HCT116 (cell line): ENCODE measurements around the gene MSI2. TPM values are rescaled to one million over a fixed set of nuclear protein-coding genes. Genes with fewer than 3 reads are reported as not detected.

ENCODE experiments used
- ATAC-seq: fragments of 200-7000 bp; cut with Tn5 transposase; 2 replicates; pipeline ENCODE4 v1.9.1; 2020; ENCODE audit warnings: mild to moderate bottlenecking, moderate library complexity
- BruUV-seq: library from RNA; stranded (reverse); fragments of 400-500 nt; replicated peaks from 2 replicates; lab custom pipeline; 2021; lab: Mats Ljungman, UMichigan
- CTCF ChIA-PET: fragments of 300-600 bp; sonication (Branson Sonifier 250); formaldehyde crosslinking; loops from one replicate; lab custom pipeline; 2021; ENCODE audit warnings: antibody characterized with exemption; lab: Charles Lee
- POLR2A ChIA-PET: fragments of 300-600, 350-600 bp; sonication (Branson Sonifier 250); formaldehyde crosslinking; loops from one replicate; lab custom pipeline; 2021; ENCODE audit warnings: antibody characterized with exemption; lab: Charles Lee
- RAD21 ChIA-PET, 2 experiments: fragments of 300-600 bp; sonication (Branson Sonifier 250); formaldehyde crosslinking; loops; one replicate each; lab custom pipeline; 2023; ENCODE audit warnings: low total read pairs in 2 of 2; ENCODE audit not compliant: uncharacterized antibody in 2 of 2, unreplicated experiment in 2 of 2, low non-redundant PET in 1 of 2; lab: Charles Lee
- DNase-seq: peaks from one replicate; pipeline ENCODE4 v3.0.0-alpha.2; 2010; ENCODE audit warnings: low read depth, low spot score
- H2AFZ ChIP-seq: fragments of 200-600 bp; shearing (Covaris generic), sonication (generic); 2 replicates; pipeline ENCODE4 v1.6.1; 2017; ENCODE audit warnings: low read depth, mixed run types, mixed read lengths, antibody characterized with exemption, low read length; ENCODE audit not compliant: poor library complexity, severe bottlenecking
- H3K27ac ChIP-seq: 2 replicates; pipeline ENCODE4 v1.5.1; 2012; ENCODE audit warnings: low read depth, low read length
- H3K27me3 ChIP-seq: fragments of 200-600 bp; sonication (generic); 2 replicates; pipeline ENCODE4 v1.6.1; 2016; ENCODE audit warnings: mixed run types, low read length, mixed read lengths; ENCODE audit not compliant: insufficient read depth
- H3K36me3 ChIP-seq, 2 experiments: fragments of 200-500 bp in 1 of 2; fragments of 200-600 bp in 1 of 2; sonication (Bioruptor generic) in 1 of 2; sonication (generic) in 1 of 2; 2 replicates each; pipeline versions ENCODE4 v1.5.1 to v1.6.1; 2014 to 2016; ENCODE audit warnings: low read length in 2 of 2, inconsistent platforms in 1 of 2, mixed read lengths in 1 of 2, mixed run types in 1 of 2; ENCODE audit not compliant: insufficient read depth in 2 of 2, control insufficient read depth in 1 of 2
- H3K4me1 ChIP-seq, 2 experiments: fragments of 200-600 bp in 1 of 2; sonication (generic) in 1 of 2; 2 replicates each; pipeline versions ENCODE4 v1.5.1 to v1.6.1; 2012 to 2017; ENCODE audit warnings: low read length in 2 of 2, inconsistent platforms in 1 of 2, mild to moderate bottlenecking in 1 of 2, mixed read lengths in 1 of 2, mixed run types in 1 of 2, moderate library complexity in 1 of 2; ENCODE audit not compliant: insufficient read depth in 2 of 2, control insufficient read depth in 1 of 2
- H3K4me2 ChIP-seq: fragments of 200-600 bp; sonication (generic); 2 replicates; pipeline ENCODE4 v1.6.1; 2017; ENCODE audit warnings: mixed run types, low read length, mixed read lengths
- H3K4me3 ChIP-seq, 2 experiments: fragments of 200-600 bp in 1 of 2; sonication (generic) in 1 of 2; replicated peaks in 1 of 2; 2 replicates each; pipeline ENCODE4 v1.5.1; 2011 to 2016; ENCODE audit warnings: low read length in 2 of 2, control low read depth in 1 of 2, low read depth in 1 of 2, mild to moderate bottlenecking in 1 of 2, mixed read lengths in 1 of 2, mixed run types in 1 of 2
- H3K79me2 ChIP-seq: fragments of 200-600 bp; sonication (generic); 2 replicates; pipeline ENCODE4 v1.6.1; 2017; ENCODE audit warnings: mild to moderate bottlenecking, mixed run types, low read length, moderate library complexity, mixed read lengths; ENCODE audit not compliant: insufficient read depth
- H3K9ac ChIP-seq: fragments of 200-600 bp; sonication (generic); 2 replicates; pipeline ENCODE4 v1.6.1; 2016; ENCODE audit warnings: low read length, mixed read lengths
- H3K9me2 ChIP-seq: fragments of 200-600 bp; sonication (generic), shearing (Covaris generic); 2 replicates; pipeline ENCODE4 v1.6.1; 2017; ENCODE audit warnings: mixed run types, mild to moderate bottlenecking, moderate library complexity; ENCODE audit not compliant: insufficient read depth
- H3K9me3 ChIP-seq, 2 experiments: fragments of 200-500 bp in 1 of 2; fragments of 200-600 bp in 1 of 2; sonication (Bioruptor generic) in 1 of 2; sonication (generic) in 1 of 2; 2 replicates each; pipeline ENCODE4 v1.6.1; 2014 to 2017; ENCODE audit warnings: low read length in 2 of 2, mixed read lengths in 2 of 2, inconsistent platforms in 1 of 2, low read depth in 1 of 2, mild to moderate bottlenecking in 1 of 2, mixed run types in 1 of 2, moderate library complexity in 1 of 2; ENCODE audit not compliant: control insufficient read depth in 1 of 2, insufficient read depth in 1 of 2
- H4K20me1 ChIP-seq: fragments of 200-600 bp; sonication (generic), shearing (Covaris generic); 2 replicates; pipeline ENCODE4 v1.6.1; 2017; ENCODE audit warnings: mixed run types, mild to moderate bottlenecking, moderate library complexity; ENCODE audit not compliant: insufficient read depth
- CEBPB ChIP-seq: IDR thresholded peaks from 2 replicates; pipeline ENCODE4 v1.6.1; 2012; ENCODE audit warnings: low read depth
- ELF1 ChIP-seq: IDR thresholded peaks from 2 replicates; pipeline ENCODE4 v1.6.1; 2012; ENCODE audit warnings: low read depth, borderline replicate concordance
- EZH2 ChIP-seq: fragments of 200-600 bp; sonication (generic); IDR thresholded peaks from 2 replicates; pipeline ENCODE4 v1.6.1; 2017; ENCODE audit warnings: antibody characterized with exemption, mixed run types
- EZH2phosphoT487 ChIP-seq: fragments of 200-600 bp; IDR thresholded peaks from 2 replicates; pipeline ENCODE4 v1.6.1; 2018; ENCODE audit warnings: antibody characterized with exemption, borderline replicate concordance
- FOSL1 ChIP-seq: IDR thresholded peaks from 2 replicates; pipeline ENCODE4 v1.6.1; 2012; ENCODE audit warnings: low read depth
- JUND ChIP-seq: IDR thresholded peaks from 2 replicates; pipeline ENCODE4 v1.6.1; 2012
- POLR2A ChIP-seq: IDR thresholded peaks from 2 replicates; pipeline ENCODE4 v1.7.0; 2011; ENCODE audit warnings: borderline replicate concordance; ENCODE audit not compliant: insufficient read depth, insufficient read length; ENCODE audit errors: extremely low read depth
- POLR2AphosphoS5 ChIP-seq: IDR thresholded peaks from 2 replicates; pipeline ENCODE4 v1.6.1; 2011; ENCODE audit warnings: mild to moderate bottlenecking, low read depth, low read length, moderate library complexity
- RAD21 ChIP-seq: IDR thresholded peaks from 2 replicates; pipeline ENCODE4 v1.6.1; 2012; ENCODE audit warnings: low read depth, mild to moderate bottlenecking
- SIN3A ChIP-seq: IDR thresholded peaks from 2 replicates; pipeline ENCODE4 v1.6.1; 2012; ENCODE audit warnings: low read depth
- SP1 ChIP-seq: IDR thresholded peaks from 2 replicates; pipeline ENCODE4 v1.6.1; 2012; ENCODE audit warnings: low read depth
- SRF ChIP-seq: IDR thresholded peaks from 2 replicates; pipeline ENCODE4 v1.6.1; 2012; ENCODE audit warnings: low read depth
- YY1 ChIP-seq: IDR thresholded peaks from 2 replicates; pipeline ENCODE4 v1.6.1; 2011; ENCODE audit warnings: low read length, low read depth, moderate library complexity, mild to moderate bottlenecking; ENCODE audit not compliant: insufficient replicate concordance; ENCODE audit errors: extremely low read depth
- ZFX ChIP-seq: fragments of 450-650 bp; IDR thresholded peaks from 2 replicates; pipeline ENCODE4 v1.6.1; 2017
- intact Hi-C: fragments of 100-400 bp; cut with micrococcal nuclease; formaldehyde crosslinking; loops from 2 replicates; pipeline ENCODE4 v1.10.0; 2022
- total RNA-seq: library from RNA; stranded (reverse); gene quantifications from one replicate; pipeline ENCODE4 v1.2.1, GENCODE V29; 2021; ENCODE audit not compliant: unreplicated experiment
- TF ChIP-seq, protein P1 (sequence below), 3 experiments: fragments of 200-600 bp in 1 of 3; sonication (generic) in 1 of 3; IDR thresholded peaks in 2 of 3; conservative IDR thresholded peaks in 1 of 3; 2 replicates each; pipeline ENCODE4 v1.5.1; 2012 to 2017; ENCODE audit warnings: low read depth in 2 of 3, low read length in 2 of 3, antibody characterized with exemption in 1 of 3, borderline replicate concordance in 1 of 3, control low read depth in 1 of 3, mild to moderate bottlenecking in 1 of 3, mixed read lengths in 1 of 3, mixed run types in 1 of 3, moderate library complexity in 1 of 3; ENCODE audit not compliant: insufficient read depth in 1 of 3
- TF ChIP-seq, protein P2 (sequence below): IDR thresholded peaks from 2 replicates; pipeline ENCODE4 v1.6.1; 2012; ENCODE audit warnings: low read depth
- TF ChIP-seq, protein P3 (sequence below): IDR thresholded peaks from 2 replicates; pipeline ENCODE4 v1.6.1; 2011; ENCODE audit warnings: mild to moderate bottlenecking, low read length, moderate library complexity; ENCODE audit not compliant: insufficient replicate concordance; ENCODE audit errors: extremely low read depth
- TF ChIP-seq, protein P4 (sequence below): IDR thresholded peaks from 2 replicates; pipeline ENCODE4 v1.6.1; 2012

The MSI2 gene
- total RNA-seq, 1 experiment from 2014 or later, result 137 TPM

DNA sequence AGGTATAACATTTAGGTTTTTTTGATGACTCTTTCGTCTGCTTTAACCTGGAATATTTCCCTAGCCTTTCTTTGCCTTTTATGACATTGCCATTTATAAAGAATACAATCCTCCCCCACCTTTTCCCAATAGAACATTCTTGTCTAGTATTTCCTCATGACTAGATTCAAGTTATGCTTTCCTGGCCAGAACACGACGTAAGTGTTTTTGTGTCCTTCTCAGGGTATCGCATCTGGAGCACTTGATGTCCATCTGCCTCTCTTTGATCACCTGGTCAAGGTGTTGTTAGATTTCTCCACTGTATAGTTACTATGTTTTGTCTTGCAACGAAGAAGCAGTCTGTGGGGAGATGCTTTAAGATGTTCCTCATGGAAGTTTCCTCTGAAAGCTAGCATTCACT, 87.4 kb downstream of the MSI2 start:
- POLR2A ChIA-PET, result no interaction called here
- no peak overlapping the region for H3K4me2 ChIP-seq
- peaks cover 4% of the 10 kb centered on the region; the same call in 1 of the 2 replicates for H3K79me2 ChIP-seq
- peaks cover 6 to 13% of the 10 kb centered on the region in 2 experiments; a peak in 2 of 4 replicates for H3K36me3 ChIP-seq
- CTCF ChIA-PET, result no interaction called here
- no peak overlapping the region for H2AFZ ChIP-seq
- BruUV-seq, result no TSS peak
- H3K9me2 ChIP-seq, result no peaks in the 10 kb centered on the region
- H3K4me3 ChIP-seq, result no peak overlapping the region
- RAD21 ChIA-PET, result no interaction called here
- H3K4me1 ChIP-seq, result no peaks in the 10 kb centered on the region
- no peak overlapping the region for H3K9ac ChIP-seq
- DNase-seq, result no peak
- ATAC-seq, result no peak
- no peak overlapping the region for H3K27ac ChIP-seq
- intact Hi-C loops, result no loop called here
- H3K9me3 ChIP-seq, result no peaks in the 10 kb centered on the region
- H4K20me1 ChIP-seq, result no peaks in the 10 kb centered on the region
- H3K27me3 ChIP-seq, result no peaks in the 10 kb centered on the region
- TF ChIP-seq, protein P1, sequence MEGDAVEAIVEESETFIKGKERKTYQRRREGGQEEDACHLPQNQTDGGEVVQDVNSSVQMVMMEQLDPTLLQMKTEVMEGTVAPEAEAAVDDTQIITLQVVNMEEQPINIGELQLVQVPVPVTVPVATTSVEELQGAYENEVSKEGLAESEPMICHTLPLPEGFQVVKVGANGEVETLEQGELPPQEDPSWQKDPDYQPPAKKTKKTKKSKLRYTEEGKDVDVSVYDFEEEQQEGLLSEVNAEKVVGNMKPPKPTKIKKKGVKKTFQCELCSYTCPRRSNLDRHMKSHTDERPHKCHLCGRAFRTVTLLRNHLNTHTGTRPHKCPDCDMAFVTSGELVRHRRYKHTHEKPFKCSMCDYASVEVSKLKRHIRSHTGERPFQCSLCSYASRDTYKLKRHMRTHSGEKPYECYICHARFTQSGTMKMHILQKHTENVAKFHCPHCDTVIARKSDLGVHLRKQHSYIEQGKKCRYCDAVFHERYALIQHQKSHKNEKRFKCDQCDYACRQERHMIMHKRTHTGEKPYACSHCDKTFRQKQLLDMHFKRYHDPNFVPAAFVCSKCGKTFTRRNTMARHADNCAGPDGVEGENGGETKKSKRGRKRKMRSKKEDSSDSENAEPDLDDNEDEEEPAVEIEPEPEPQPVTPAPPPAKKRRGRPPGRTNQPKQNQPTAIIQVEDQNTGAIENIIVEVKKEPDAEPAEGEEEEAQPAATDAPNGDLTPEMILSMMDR (IDR thresholded peaks at IDR 0.05 in 2 of 3, conservative IDR thresholded peaks at IDR 0.05 in 1 of 3; ENCODE audit: borderline replicate concordance in 1 of 3, insufficient read depth in 1 of 3, low read depth in 2 of 3, low read length in 2 of 3), result no peak
- TF ChIP-seq, protein P2, sequence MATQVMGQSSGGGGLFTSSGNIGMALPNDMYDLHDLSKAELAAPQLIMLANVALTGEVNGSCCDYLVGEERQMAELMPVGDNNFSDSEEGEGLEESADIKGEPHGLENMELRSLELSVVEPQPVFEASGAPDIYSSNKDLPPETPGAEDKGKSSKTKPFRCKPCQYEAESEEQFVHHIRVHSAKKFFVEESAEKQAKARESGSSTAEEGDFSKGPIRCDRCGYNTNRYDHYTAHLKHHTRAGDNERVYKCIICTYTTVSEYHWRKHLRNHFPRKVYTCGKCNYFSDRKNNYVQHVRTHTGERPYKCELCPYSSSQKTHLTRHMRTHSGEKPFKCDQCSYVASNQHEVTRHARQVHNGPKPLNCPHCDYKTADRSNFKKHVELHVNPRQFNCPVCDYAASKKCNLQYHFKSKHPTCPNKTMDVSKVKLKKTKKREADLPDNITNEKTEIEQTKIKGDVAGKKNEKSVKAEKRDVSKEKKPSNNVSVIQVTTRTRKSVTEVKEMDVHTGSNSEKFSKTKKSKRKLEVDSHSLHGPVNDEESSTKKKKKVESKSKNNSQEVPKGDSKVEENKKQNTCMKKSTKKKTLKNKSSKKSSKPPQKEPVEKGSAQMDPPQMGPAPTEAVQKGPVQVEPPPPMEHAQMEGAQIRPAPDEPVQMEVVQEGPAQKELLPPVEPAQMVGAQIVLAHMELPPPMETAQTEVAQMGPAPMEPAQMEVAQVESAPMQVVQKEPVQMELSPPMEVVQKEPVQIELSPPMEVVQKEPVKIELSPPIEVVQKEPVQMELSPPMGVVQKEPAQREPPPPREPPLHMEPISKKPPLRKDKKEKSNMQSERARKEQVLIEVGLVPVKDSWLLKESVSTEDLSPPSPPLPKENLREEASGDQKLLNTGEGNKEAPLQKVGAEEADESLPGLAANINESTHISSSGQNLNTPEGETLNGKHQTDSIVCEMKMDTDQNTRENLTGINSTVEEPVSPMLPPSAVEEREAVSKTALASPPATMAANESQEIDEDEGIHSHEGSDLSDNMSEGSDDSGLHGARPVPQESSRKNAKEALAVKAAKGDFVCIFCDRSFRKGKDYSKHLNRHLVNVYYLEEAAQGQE, result no peak
- TF ChIP-seq EZH2, result no peak
- no peak for TF ChIP-seq YY1
- TF ChIP-seq ZFX, result no peak
- TF ChIP-seq SP1, result no peak
- no peak for TF ChIP-seq JUND
- TF ChIP-seq RAD21, result no peak
- no peak for TF ChIP-seq POLR2AphosphoS5
- TF ChIP-seq CEBPB, result no peak
- TF ChIP-seq, protein P3, sequence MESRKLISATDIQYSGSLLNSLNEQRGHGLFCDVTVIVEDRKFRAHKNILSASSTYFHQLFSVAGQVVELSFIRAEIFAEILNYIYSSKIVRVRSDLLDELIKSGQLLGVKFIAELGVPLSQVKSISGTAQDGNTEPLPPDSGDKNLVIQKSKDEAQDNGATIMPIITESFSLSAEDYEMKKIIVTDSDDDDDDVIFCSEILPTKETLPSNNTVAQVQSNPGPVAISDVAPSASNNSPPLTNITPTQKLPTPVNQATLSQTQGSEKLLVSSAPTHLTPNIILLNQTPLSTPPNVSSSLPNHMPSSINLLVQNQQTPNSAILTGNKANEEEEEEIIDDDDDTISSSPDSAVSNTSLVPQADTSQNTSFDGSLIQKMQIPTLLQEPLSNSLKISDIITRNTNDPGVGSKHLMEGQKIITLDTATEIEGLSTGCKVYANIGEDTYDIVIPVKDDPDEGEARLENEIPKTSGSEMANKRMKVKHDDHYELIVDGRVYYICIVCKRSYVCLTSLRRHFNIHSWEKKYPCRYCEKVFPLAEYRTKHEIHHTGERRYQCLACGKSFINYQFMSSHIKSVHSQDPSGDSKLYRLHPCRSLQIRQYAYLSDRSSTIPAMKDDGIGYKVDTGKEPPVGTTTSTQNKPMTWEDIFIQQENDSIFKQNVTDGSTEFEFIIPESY, result no peak
- no peak for TF ChIP-seq FOSL1
- TF ChIP-seq ELF1, result no peak
- TF ChIP-seq SRF, result no peak
- no peak for TF ChIP-seq POLR2A
- TF ChIP-seq, protein P4, sequence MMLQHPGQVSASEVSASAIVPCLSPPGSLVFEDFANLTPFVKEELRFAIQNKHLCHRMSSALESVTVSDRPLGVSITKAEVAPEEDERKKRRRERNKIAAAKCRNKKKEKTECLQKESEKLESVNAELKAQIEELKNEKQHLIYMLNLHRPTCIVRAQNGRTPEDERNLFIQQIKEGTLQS, result no peak
- no peak for TF ChIP-seq SIN3A
- TF ChIP-seq EZH2phosphoT487, result no peak
